Upper lobe of right lung (tissue), 1 donor: ENCODE results near the gene TYRO3. TPM values are rescaled to one million over a fixed set of nuclear protein-coding genes. Genes with fewer than 3 reads are reported as not detected.

Source experiments
- ATAC-seq: fragments of 200-7000 bp; cut with Tn5 transposase; one replicate; pipeline ENCODE4 v1.9.1; 2020; ENCODE audit warnings: mild to moderate bottlenecking, moderate library complexity
- DNase-seq: peaks from one replicate; pipeline ENCODE4 v3.0.0-alpha.2; 2020
- H3K27ac ChIP-seq: fragments of 200-600 bp; one replicate; pipeline ENCODE4 v1.8.0; 2022
- H3K27me3 ChIP-seq: fragments of 200-600 bp; one replicate; pipeline ENCODE4 v1.8.0; 2022; ENCODE audit warnings: mild to moderate bottlenecking
- H3K36me3 ChIP-seq: fragments of 200-600 bp; one replicate; pipeline ENCODE4 v1.8.0; 2022
- H3K4me1 ChIP-seq: fragments of 200-600 bp; one replicate; pipeline ENCODE4 v1.8.0; 2022
- H3K4me3 ChIP-seq: fragments of 200-600 bp; one replicate; pipeline ENCODE4 v1.8.0; 2022; ENCODE audit warnings: mild to moderate bottlenecking
- H3K9me3 ChIP-seq: fragments of 200-600 bp; one replicate; pipeline ENCODE4 v1.8.0; 2022
- intact Hi-C: fragments of 100-400 bp; cut with DNase I; formaldehyde crosslinking; loops from one replicate; pipeline ENCODE4 v1.11.0; 2022
- total RNA-seq: library from RNA; stranded (reverse); fragmentation: NEBNext Ultra II Directional; extraction: Animal tissue kit (Norgen Biotek cat#: 25700); gene quantifications from one replicate; pipeline ENCODE4 v1.2.1, GENCODE V29; 2021
- TF ChIP-seq, protein P1 (sequence below): fragments of 200-600 bp; IDR thresholded peaks from one replicate; pipeline ENCODE4 v1.8.0; 2022; ENCODE audit warnings: antibody characterized with exemption
- donor health status: DM: no; HTN: yes; CAD: no; lungs with severe emphysema.

Gene TYRO3
- total RNA-seq, 1 donor from 2014 or later = 22.6 TPM

DNA sequence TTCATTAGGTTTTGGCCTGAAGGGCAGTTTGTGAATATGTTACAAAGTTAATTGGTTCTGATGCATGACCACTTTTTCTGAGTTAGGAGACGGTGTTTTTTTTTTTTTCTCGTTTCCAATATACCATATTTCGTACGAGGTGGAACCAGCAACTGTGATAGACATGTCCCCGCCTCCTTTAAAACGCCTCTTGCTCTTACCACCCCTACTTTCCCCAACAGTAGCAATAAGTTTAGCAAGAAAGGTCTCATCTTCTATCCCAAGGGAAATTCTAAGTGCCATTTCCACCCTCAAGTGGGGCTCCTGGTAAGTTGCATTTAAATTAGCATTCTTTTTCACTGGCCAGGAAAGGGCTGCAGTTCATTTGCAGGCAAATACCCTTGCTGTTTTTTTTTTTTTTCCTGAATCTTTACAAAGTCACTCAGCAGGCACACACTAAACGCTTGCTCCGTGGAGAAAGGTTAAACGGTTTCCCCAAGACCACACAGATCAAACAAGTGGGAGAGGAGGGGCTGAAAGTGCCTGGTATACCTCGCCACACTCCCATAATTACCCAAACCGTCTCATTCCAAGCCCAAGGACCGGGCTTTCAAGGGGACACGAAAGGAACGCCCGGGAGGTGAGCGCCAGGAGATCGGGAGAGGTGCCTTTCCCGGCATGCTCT lies 61.7 kb downstream of the TYRO3 start:
- TF ChIP-seq, protein P1, sequence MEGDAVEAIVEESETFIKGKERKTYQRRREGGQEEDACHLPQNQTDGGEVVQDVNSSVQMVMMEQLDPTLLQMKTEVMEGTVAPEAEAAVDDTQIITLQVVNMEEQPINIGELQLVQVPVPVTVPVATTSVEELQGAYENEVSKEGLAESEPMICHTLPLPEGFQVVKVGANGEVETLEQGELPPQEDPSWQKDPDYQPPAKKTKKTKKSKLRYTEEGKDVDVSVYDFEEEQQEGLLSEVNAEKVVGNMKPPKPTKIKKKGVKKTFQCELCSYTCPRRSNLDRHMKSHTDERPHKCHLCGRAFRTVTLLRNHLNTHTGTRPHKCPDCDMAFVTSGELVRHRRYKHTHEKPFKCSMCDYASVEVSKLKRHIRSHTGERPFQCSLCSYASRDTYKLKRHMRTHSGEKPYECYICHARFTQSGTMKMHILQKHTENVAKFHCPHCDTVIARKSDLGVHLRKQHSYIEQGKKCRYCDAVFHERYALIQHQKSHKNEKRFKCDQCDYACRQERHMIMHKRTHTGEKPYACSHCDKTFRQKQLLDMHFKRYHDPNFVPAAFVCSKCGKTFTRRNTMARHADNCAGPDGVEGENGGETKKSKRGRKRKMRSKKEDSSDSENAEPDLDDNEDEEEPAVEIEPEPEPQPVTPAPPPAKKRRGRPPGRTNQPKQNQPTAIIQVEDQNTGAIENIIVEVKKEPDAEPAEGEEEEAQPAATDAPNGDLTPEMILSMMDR = no peak

DNA sequence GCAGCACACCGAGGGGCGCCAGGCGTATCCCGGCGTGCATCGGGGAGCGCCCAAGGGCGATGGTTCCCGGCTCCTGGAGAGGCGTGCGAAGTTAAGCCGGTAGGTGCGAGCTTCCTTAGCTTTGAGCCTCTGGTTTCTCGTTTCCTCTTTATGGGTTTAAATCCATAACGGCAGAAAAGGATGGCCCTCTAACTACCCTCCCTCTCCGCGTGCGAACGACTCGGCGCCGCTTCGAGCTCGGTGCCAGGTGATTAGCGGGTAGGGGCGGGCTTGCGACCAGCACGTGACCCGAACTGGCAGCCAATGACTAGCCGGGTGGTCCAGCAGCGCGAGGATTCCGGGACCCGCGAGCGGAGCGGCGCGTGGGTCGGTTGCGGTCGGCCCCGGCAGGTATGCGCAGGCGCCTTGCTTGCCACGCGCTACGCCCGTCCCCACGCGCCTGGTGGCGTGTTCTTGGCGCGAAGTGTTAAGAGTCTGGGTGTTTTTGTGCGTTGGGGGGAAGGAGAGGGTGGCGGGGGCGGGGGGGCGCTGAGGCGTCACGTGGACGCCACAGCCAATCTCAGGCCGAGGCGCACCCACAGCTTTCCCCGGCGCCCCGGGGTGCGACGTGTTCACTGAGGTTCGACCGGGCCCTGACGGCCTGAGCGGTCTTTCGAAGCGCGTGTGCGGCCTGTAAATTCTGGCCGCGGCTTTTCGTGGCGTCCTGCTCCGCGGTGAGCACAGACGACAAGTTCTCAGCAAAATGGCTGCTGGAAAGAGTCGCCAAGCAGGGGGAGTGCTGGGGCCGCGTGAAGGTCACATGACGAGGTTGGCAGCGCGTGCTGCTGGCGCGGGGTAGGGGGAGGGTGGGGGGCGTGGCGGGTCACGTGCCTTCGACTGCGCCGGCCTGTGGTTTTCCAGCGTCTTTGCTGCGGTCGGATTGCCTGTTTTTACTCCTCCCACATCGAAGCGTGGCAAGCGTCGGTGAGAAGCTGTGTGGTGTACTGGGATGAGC lies 62.5 kb downstream of the TYRO3 start:
- Histone ChIP-seq H3K36me3 (no peaks in the 10 kb centered on the region), H3K4me1 (peaks cover 10% of the 10 kb centered on the region), H3K4me3 (peak overlapping the region; percentile 60), H3K27ac (peak overlapping the region; percentile 61), H3K27me3 (no peaks in the 10 kb centered on the region), H3K9me3 (no peaks in the 10 kb centered on the region)
- TF ChIP-seq, protein P1 = no peak
- intact Hi-C loops = no loop called here
- peak; percentile 91 for DNase-seq
- ATAC-seq = peak; percentile 93

More for the DNA sequence above, 61.7 kb downstream of the TYRO3 start:
- Histone ChIP-seq H3K9me3 (no peaks in the 10 kb centered on the region), H3K27me3 (no peaks in the 10 kb centered on the region), H3K27ac (peak overlapping the region; percentile 61), H3K36me3 (no peaks in the 10 kb centered on the region), H3K4me1 (peaks cover 10% of the 10 kb centered on the region), H3K4me3 (peak overlapping the region; percentile 60)
- DNase-seq = no peak
- ATAC-seq = no peak
- intact Hi-C loops = no loop called here

DNA sequence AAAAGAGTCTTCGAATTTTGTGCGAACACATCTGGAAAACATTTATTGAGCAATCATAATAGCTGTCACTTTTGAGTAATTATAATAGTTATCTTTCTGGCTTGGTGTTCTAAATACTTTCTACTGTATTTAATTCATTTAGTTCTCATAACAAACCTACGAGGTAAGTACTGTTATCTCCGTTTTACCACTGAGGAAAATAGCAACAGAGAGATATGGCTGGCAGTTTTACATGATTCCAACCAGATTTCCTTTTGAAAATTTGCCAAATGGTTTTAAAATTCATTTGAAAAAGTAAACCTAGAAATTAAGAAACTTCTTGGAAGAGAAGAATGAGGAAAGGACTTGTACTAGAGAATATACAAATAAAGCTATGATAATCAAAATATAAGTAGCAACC lies 63.9 kb downstream of the TYRO3 start:
- Histone ChIP-seq H3K27ac (no peak overlapping the region), H3K4me3 (no peak overlapping the region), H3K27me3 (no peaks in the 10 kb centered on the region), H3K9me3 (no peaks in the 10 kb centered on the region), H3K4me1 (peaks cover 10% of the 10 kb centered on the region), H3K36me3 (no peaks in the 10 kb centered on the region)
- intact Hi-C loops = no loop called here
- DNase-seq (no peak), ATAC-seq (no peak)
- TF ChIP-seq, protein P1 = no peak

DNA sequence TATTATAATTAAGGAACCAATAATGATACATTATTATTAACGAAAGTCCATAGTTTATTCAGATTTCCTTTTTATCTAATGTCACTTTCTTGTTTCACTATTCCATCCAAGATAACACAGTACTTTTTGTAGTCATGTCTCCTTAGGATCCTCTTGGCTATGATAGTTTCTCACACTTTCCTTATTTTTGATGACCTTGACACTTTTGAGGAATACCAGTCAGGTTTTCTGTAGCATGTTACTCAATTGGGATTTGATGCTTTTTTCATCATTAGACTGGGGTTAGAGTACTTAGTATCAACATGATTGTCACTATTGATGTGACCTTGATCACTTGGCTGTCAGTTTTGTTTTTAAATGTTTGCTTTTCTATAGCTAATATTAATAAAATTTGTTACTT lies 68.2 kb downstream of the TYRO3 start:
- H3K4me3 ChIP-seq = no peak overlapping the region
- intact Hi-C loops = no loop called here
- ATAC-seq = no peak
- no peak overlapping the region for H3K27ac ChIP-seq
- no peaks in the 10 kb centered on the region for H3K36me3 ChIP-seq
- H3K9me3 ChIP-seq = no peaks in the 10 kb centered on the region
- H3K27me3 ChIP-seq = no peaks in the 10 kb centered on the region
- TF ChIP-seq, protein P1 = no peak
- DNase-seq = no peak
- H3K4me1 ChIP-seq = peaks cover 3% of the 10 kb centered on the region

DNA sequence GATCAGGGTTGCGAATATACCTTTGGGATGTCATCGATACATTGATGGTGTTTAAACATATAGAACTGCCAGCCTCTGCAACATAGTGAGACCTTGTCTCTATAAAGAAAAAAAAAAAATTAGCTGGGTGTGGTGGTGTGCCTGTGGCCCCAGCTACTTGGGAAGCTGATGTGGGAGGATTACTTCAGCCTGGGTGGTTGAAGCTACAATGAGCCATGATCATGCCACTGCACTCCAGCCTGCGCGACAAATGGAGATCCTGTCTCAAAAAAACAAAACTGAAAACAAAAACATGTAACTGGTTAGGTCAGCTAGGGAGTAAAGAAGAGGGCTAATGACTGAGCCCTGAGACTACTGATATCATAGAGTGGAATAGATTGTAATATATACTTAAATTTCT lies 70.5 kb downstream of the TYRO3 start:
- ATAC-seq (peak; percentile 74), DNase-seq (no peak)
- no peak overlapping the region for H3K4me3 ChIP-seq
- no peaks in the 10 kb centered on the region for H3K27me3 ChIP-seq
- TF ChIP-seq, protein P1 = no peak
- no peaks in the 10 kb centered on the region for H3K36me3 ChIP-seq
- no peaks in the 10 kb centered on the region for H3K9me3 ChIP-seq
- no peak overlapping the region for H3K27ac ChIP-seq
- H3K4me1 ChIP-seq = no peaks in the 10 kb centered on the region
- intact Hi-C loops = no loop called here
